A549 (cell line): Measurements from ENCODE around the gene ATP2A2. TPM values are rescaled to one million over a fixed set of nuclear protein-coding genes. Genes with fewer than 3 reads are reported as not detected.

Experiments
- ATAC-seq, 2 experiments: fragments of 200-7000 bp in 1 of 2; fragments of >200 bp in 1 of 2; cut with Nextera tagmentation in 1 of 2; cut with Tn5 transposase in 1 of 2; 3 replicates each; pipeline versions ENCODE4 v1.8.0 to v1.9.1; 2018 to 2020; ENCODE audit warnings: mild to moderate bottlenecking in 1 of 2, moderate library complexity in 1 of 2
- CTCF ChIA-PET: fragments of 300-600 bp; sonication (Branson Sonifier 250); formaldehyde crosslinking; extraction: SDS; loops from one replicate; lab custom pipeline; 2021; ENCODE audit warnings: antibody characterized with exemption, inconsistent platforms; lab: Yijun Ruan, JAX
- POLR2A ChIA-PET: fragments of 350-600 bp; formaldehyde crosslinking; extraction: SDS; loops from one replicate; lab custom pipeline; 2021; ENCODE audit warnings: antibody characterized with exemption, inconsistent platforms; lab: Yijun Ruan, JAX
- DNase-seq, 2 experiments: peaks; one replicate each; pipeline versions ENCODE4 v3.0.0 to v3.0.0-alpha.2; 2011 to 2016; ENCODE audit warnings: low read depth in 1 of 2, low spot score in 1 of 2
- FAIRE-seq: peaks from 2 replicates; lab custom pipeline; 2011; peaks lifted over from hg19 to GRCh38; lab: Jason Lieb, UNC
- H3K27ac ChIP-seq, 2 experiments: fragments of >200 bp; sonication (Bioruptor Twin); formaldehyde crosslinking; 3 replicates each; pipeline ENCODE4 v1.5.1; 2016 to 2017
- H3K4me1 ChIP-seq: fragments of >200 bp; sonication (Bioruptor Twin); formaldehyde crosslinking; 3 replicates; pipeline ENCODE4 v1.6.1; 2016
- H3K4me2 ChIP-seq: fragments of >200 bp; sonication (Bioruptor Twin); formaldehyde crosslinking; 3 replicates; pipeline ENCODE4 v1.6.1; 2016
- H3K4me3 ChIP-seq: fragments of >200 bp; sonication (Bioruptor Twin); formaldehyde crosslinking; 3 replicates; pipeline ENCODE4 v1.5.1; 2016
- H3K9me3 ChIP-seq: fragments of >200 bp; sonication (Bioruptor Twin); formaldehyde crosslinking; 3 replicates; pipeline ENCODE4 v1.6.1; 2016
- BHLHE40 ChIP-seq: IDR thresholded peaks from 2 replicates; pipeline ENCODE4 v1.6.1; 2012; ENCODE audit warnings: low read depth, low read length, inconsistent platforms
- CEBPB ChIP-seq, 2 experiments: fragments of >200 bp in 1 of 2; sonication (Bioruptor Twin) in 1 of 2; formaldehyde crosslinking in 1 of 2; IDR thresholded peaks; 2 replicates each; pipeline ENCODE4 v1.6.1; 2012 to 2016
- JUN ChIP-seq, 2 experiments: fragments of >200 bp; sonication (Bioruptor Twin); formaldehyde crosslinking; IDR thresholded peaks; 2 replicates in 1 of 2; 3 replicates in 1 of 2; pipeline ENCODE4 v1.6.1; 2016 to 2017
- NPAS2 ChIP-seq: fragments of 250-450 bp; sonication (Bioruptor Pico); IDR thresholded peaks from 2 replicates; pipeline ENCODE4 v1.8.0; 2022; ENCODE audit warnings: mild to moderate bottlenecking, moderate library complexity, borderline replicate concordance
- POLR2A ChIP-seq: IDR thresholded peaks from 2 replicates; pipeline ENCODE4 v1.6.1; 2012; ENCODE audit warnings: mild to moderate bottlenecking, low read length
- RCOR1 ChIP-seq: fragments of 150-350 bp; IDR thresholded peaks from 2 replicates; pipeline ENCODE4 v1.6.1; 2014; ENCODE audit warnings: antibody characterized with exemption, low read length, low read depth
- SMC3 ChIP-seq: fragments of >200 bp; sonication (Bioruptor Twin); formaldehyde crosslinking; IDR thresholded peaks from 3 replicates; pipeline ENCODE4 v1.6.1; 2018; ENCODE audit warnings: inconsistent platforms
- ZC3H11A ChIP-seq: fragments of 450-650 bp; IDR thresholded peaks from 2 replicates; pipeline ENCODE4 v1.6.1; 2014; ENCODE audit warnings: antibody characterized with exemption, mild to moderate bottlenecking
- ZSCAN20 ChIP-seq: fragments of 250-450 bp; sonication (Bioruptor Pico); IDR thresholded peaks from 2 replicates; pipeline ENCODE4 v1.8.0; 2022; ENCODE audit warnings: mild to moderate bottlenecking, moderate library complexity
- WGBS: methylation state at CpG from one replicate; pipeline ENCODE4 v1.1.6; 2017; ENCODE audit errors: missing lambda C conversion rate; 5-methylcytosine and 5-hydroxymethylcytosine counted together
- polyA plus RNA-seq, 4 experiments: library from polyadenylated mRNA; depleted of rRNA in 3 of 4; stranded (reverse); fragments of >200 nt; fragmentation: RNase III in 1 of 4; extraction: RNeasy Plus Mini Kit Qiagen cat#74134 plus additional on column Dnase treatment in 1 of 4; gene quantifications; 2 replicates in 3 of 4; 3 replicates in 1 of 4; pipeline ENCODE4 v1.2.3, GENCODE V29; 2011 to 2017
- TF ChIP-seq, protein P1 (sequence below): IDR thresholded peaks from 2 replicates; pipeline ENCODE4 v1.6.1; 2012
- TF ChIP-seq, protein P2 (sequence below): fragments of 150-350 bp; IDR thresholded peaks from 2 replicates; pipeline ENCODE4 v1.6.1; 2014; ENCODE audit warnings: low read depth, mild to moderate bottlenecking, low read length
- TF ChIP-seq, protein P3 (sequence below): fragments of 250-450 bp; sonication (Bioruptor Pico); IDR thresholded peaks from 2 replicates; pipeline ENCODE4 v1.5.0; 2021; ENCODE audit warnings: mild to moderate bottlenecking, moderate library complexity, borderline replicate concordance
- TF ChIP-seq, protein P4 (sequence below): IDR thresholded peaks from 2 replicates; pipeline ENCODE4 v1.6.1; 2012

ATP2A2 gene
- polyA plus RNA-seq, 2 of the 4 experiments (the other 2 are of a cell fraction), result 342 to 415 TPM

- TF ChIP-seq ZC3H11A, result no peak
- no peak for TF ChIP-seq POLR2A
- TF ChIP-seq ZSCAN20 (CRISPR knock-in tag), result no peak
- TF ChIP-seq, protein P1, sequence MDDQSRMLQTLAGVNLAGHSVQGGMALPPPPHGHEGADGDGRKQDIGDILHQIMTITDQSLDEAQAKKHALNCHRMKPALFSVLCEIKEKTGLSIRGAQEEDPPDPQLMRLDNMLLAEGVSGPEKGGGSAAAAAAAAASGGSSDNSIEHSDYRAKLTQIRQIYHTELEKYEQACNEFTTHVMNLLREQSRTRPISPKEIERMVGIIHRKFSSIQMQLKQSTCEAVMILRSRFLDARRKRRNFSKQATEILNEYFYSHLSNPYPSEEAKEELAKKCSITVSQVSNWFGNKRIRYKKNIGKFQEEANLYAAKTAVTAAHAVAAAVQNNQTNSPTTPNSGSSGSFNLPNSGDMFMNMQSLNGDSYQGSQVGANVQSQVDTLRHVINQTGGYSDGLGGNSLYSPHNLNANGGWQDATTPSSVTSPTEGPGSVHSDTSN, result no peak
- TF ChIP-seq, protein P2, sequence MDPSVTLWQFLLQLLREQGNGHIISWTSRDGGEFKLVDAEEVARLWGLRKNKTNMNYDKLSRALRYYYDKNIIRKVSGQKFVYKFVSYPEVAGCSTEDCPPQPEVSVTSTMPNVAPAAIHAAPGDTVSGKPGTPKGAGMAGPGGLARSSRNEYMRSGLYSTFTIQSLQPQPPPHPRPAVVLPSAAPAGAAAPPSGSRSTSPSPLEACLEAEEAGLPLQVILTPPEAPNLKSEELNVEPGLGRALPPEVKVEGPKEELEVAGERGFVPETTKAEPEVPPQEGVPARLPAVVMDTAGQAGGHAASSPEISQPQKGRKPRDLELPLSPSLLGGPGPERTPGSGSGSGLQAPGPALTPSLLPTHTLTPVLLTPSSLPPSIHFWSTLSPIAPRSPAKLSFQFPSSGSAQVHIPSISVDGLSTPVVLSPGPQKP, result no peak
- no peaks in the 10 kb centered on the region for H3K9me3 ChIP-seq
- no peak overlapping the region for H3K27ac ChIP-seq
- ChIA-PET POLR2A (no interaction called here), CTCF (no interaction called here)
- H3K4me3 ChIP-seq, result no peak overlapping the region
- DNase-seq (no peak), FAIRE-seq (no peak), ATAC-seq (no peak)
- H3K4me1 ChIP-seq, result peaks cover 72% of the 10 kb centered on the region
- no peak overlapping the region for H3K4me2 ChIP-seq
Measured at GRCh38 chr12:110333201-110333600, 52.2 kb downstream of the ATP2A2 start.

DNA sequence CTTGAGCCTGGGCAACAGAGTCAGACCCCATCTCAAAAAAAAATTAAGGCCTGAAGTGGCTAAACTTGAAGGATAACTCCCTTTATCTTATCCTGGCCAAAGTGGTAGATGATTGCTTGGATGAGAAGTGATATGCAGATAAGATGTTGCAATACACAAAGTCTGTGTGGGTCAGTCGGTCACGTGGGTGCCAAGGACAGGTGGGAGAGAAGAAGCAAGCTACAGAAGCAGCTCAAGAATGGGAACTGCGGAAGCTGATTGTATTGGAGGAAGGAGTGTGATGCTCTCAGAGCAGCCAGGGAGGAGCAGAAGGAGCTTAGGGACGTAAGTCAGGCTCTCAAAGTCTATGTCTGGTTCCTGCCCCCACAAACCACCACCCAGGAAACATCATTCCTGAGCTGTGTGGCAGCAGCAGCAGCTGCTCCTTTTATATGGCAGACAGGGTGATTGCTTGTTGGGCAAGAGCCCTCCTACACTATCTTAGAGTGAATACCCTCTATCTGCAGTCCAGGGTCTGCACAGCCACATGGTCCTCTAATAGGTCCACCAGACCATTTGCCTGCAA, 54.5 kb downstream of the ATP2A2 start:
- no peak for ATAC-seq

GRCh38 chr12:110337912-110338710, 57.1 kb downstream of the ATP2A2 start:
- TF ChIP-seq RCOR1 (no peak), CEBPB (IDR thresholded peaks at IDR 0.05) (0 out of 4 replicates have a peak, but pooled peaks of 1 of the 2 experiments have one; percentile 43), NPAS2 (CRISPR knock-in tag) (no peak)
- no peaks in the 10 kb centered on the region for H3K9me3 ChIP-seq
- peak overlapping the region; percentile 69 for H3K4me2 ChIP-seq
- peak overlapping the region in 1 of 2 experiments; percentile 33; a peak in 1 of 6 replicates for H3K27ac ChIP-seq
- WGBS, result 82% methylated on average over 11 of the region's 11 CpGs
- FAIRE-seq (no peak), DNase-seq (no peak), ATAC-seq (peak in 1 of 2 experiments; percentile 11; a peak in 3 of 6 replicates)
- H3K4me3 ChIP-seq, result no peak overlapping the region
- peaks cover 69% of the 10 kb centered on the region for H3K4me1 ChIP-seq
- CTCF ChIA-PET, result interaction anchor here (0.7 to 1.9 kb wide), 4 partner anchors 11 to 237 kb away, joined by 3 to 8 read pairs (median 3); no protein-coding TSS in a partner anchor
- POLR2A ChIA-PET, result no interaction called here

More for the DNA sequence above, 54.5 kb downstream of the ATP2A2 start:
- ChIA-PET CTCF (interaction anchor here (1.1 to 1.3 kb wide), 2 partner anchors 23 to 34 kb away, joined by 3 to 4 read pairs; no protein-coding TSS in a partner anchor), POLR2A (no interaction called here)
- 93% methylated on average over 4 of the region's 4 CpGs for WGBS
- Histone ChIP-seq H3K9me3 (no peaks in the 10 kb centered on the region), H3K4me3 (no peak overlapping the region), H3K4me1 (peaks cover 80% of the 10 kb centered on the region), H3K27ac (0 out of 6 replicates have a peak overlapping the region, but pooled peaks of 1 of the 2 experiments have one; percentile 13), H3K4me2 (no peak overlapping the region)
- FAIRE-seq, result no peak
- TF ChIP-seq, protein P3, sequence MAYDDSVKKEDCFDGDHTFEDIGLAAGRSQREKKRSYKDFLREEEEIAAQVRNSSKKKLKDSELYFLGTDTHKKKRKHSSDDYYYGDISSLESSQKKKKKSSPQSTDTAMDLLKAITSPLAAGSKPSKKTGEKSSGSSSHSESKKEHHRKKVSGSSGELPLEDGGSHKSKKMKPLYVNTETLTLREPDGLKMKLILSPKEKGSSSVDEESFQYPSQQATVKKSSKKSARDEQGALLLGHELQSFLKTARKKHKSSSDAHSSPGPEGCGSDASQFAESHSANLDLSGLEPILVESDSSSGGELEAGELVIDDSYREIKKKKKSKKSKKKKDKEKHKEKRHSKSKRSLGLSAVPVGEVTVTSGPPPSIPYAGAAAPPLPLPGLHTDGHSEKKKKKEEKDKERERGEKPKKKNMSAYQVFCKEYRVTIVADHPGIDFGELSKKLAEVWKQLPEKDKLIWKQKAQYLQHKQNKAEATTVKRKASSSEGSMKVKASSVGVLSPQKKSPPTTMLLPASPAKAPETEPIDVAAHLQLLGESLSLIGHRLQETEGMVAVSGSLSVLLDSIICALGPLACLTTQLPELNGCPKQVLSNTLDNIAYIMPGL (CRISPR knock-in tag), result no peak
- TF ChIP-seq, protein P4, sequence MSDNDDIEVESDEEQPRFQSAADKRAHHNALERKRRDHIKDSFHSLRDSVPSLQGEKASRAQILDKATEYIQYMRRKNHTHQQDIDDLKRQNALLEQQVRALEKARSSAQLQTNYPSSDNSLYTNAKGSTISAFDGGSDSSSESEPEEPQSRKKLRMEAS, result no peak
- TF ChIP-seq JUN (IDR thresholded peaks at IDR 0.05) (0 out of 5 replicates have a peak, but pooled peaks of 1 of the 2 experiments have one; percentile 13), BHLHE40 (no peak), SMC3 (no peak)
- DNase-seq, result no peak
